NCI-H2196 treated with DMSO at 0.1 percent for 48 hours (cell line): Measurements from ENCODE around the gene GLRA1.
"Not testable (repeated sequence)": the region's sequence is repeated elsewhere in the genome, so short reads cannot be mapped to it uniquely, and the experiment has no call there.

Experiments used
- DNase-seq: peaks from one replicate; lab custom pipeline; 2025; ENCODE audit not compliant: unreplicated experiment; lab: John Stamatoyannopoulos, UW

GLRA1 gene

GRCh38 chr5:151917904-151918303 is 6.7 kb downstream of the GLRA1 start:
- DNase-seq, result no peak

GRCh38 chr5:151913425-151913824 is 11.2 kb downstream of the GLRA1 start:
- no peak for DNase-seq

GRCh38 chr5:151912360-151912759 is 12.3 kb downstream of the GLRA1 start:
- no peak for DNase-seq

GRCh38 chr5:151911011-151911410 is 13.6 kb downstream of the GLRA1 start:
- DNase-seq, result no peak

- DNase-seq, result no peak
Measured at GRCh38 chr5:151909628-151910027, 15.0 kb downstream of the GLRA1 start.

GRCh38 chr5:151906246-151906645 is 18.4 kb downstream of the GLRA1 start:
- DNase-seq, result no peak

GRCh38 chr5:151905557-151905961 is 19.1 kb downstream of the GLRA1 start:
- DNase-seq, result no peak

GRCh38 chr5:151904909-151905308 is 19.7 kb downstream of the GLRA1 start:
- no peak for DNase-seq

GRCh38 chr5:151904127-151904526 is 20.5 kb downstream of the GLRA1 start:
- DNase-seq, result no peak

- no peak for DNase-seq
Measured at GRCh38 chr5:151903243-151903653, 21.4 kb downstream of the GLRA1 start.

GRCh38 chr5:151902215-151902614 is 22.4 kb downstream of the GLRA1 start:
- DNase-seq, result no peak

- DNase-seq, result no peak
Measured at GRCh38 chr5:151901611-151902010, 23.0 kb downstream of the GLRA1 start.

- DNase-seq, result no peak
Measured at GRCh38 chr5:151900891-151901290, 23.8 kb downstream of the GLRA1 start.

GRCh38 chr5:151899399-151899798 is 25.3 kb downstream of the GLRA1 start:
- DNase-seq, result no peak

- DNase-seq, result no peak
Measured at GRCh38 chr5:151897896-151898295, 26.8 kb downstream of the GLRA1 start.

- DNase-seq, result no peak
Measured at GRCh38 chr5:151897020-151897552, 27.6 kb downstream of the GLRA1 start.

- no peak for DNase-seq
Measured at GRCh38 chr5:151896031-151896691, 28.5 kb downstream of the GLRA1 start.

GRCh38 chr5:151895660-151896030 is 29.0 kb downstream of the GLRA1 start:
- no peak for DNase-seq

GRCh38 chr5:151893485-151893884 is 31.2 kb downstream of the GLRA1 start:
- DNase-seq, result not testable (repeated sequence)

- DNase-seq, result no peak
Measured at GRCh38 chr5:151892393-151892792, 32.3 kb downstream of the GLRA1 start.

GRCh38 chr5:151890299-151890698 is 34.4 kb downstream of the GLRA1 start:
- no peak for DNase-seq

- no peak for DNase-seq
Measured at GRCh38 chr5:151889614-151890013, 35.0 kb downstream of the GLRA1 start.
